ENCODE measurements around the gene IKBKE.

GRCh38 chr1:206538086-206538770 lies 68.0 kb downstream of the IKBKE start:
- TF ChIP-seq CTCF (IDR thresholded peaks at IDR 0.05; ENCODE audit: low read depth, low read length, poor library complexity, severe bottlenecking) (no peak), EZH2phosphoT487 (IDR thresholded peaks at IDR 0.05; ENCODE audit: borderline replicate concordance, low read length) (no peak)

Data from DOHH2 (cell line).